ENCODE measurements around the gene ATP8B4. TPM values are rescaled to one million over a fixed set of nuclear protein-coding genes. Genes with fewer than 3 reads are reported as not detected.

ATP8B4 gene
- total RNA-seq, 1 donor from 2014 or later, result 2.5 TPM

- H3K27ac ChIP-seq (replicated peaks), result no peak overlapping the region
- intact Hi-C loops (cut with micrococcal nuclease), result no loop called here
- DNase-seq, result no peak
- H3K4me3 ChIP-seq, result no peak overlapping the region
- H3K4me1 ChIP-seq, result no peaks in the 10 kb centered on the region
- peaks cover 33% of the 10 kb centered on the region for H3K9me3 ChIP-seq (replicated peaks)
- no peaks in the 10 kb centered on the region for H3K36me3 ChIP-seq
- no peak for TF ChIP-seq CTCF (IDR thresholded peaks at IDR 0.05; ENCODE audit: borderline replicate concordance)
- H3K27me3 ChIP-seq (ENCODE audit: low read depth), result no peaks in the 10 kb centered on the region
Measured at GRCh38 chr15:49844390-49844789, 274.6 kb downstream of the ATP8B4 start.

- Histone ChIP-seq H3K27ac (replicated peaks) (no peak overlapping the region), H3K36me3 (no peaks in the 10 kb centered on the region), H3K4me3 (no peak overlapping the region), H3K27me3 (ENCODE audit: low read depth) (no peaks in the 10 kb centered on the region), H3K4me1 (no peaks in the 10 kb centered on the region), H3K9me3 (replicated peaks) (peaks cover 40% of the 10 kb centered on the region)
- no peak for TF ChIP-seq CTCF (IDR thresholded peaks at IDR 0.05; ENCODE audit: borderline replicate concordance)
- intact Hi-C loops (cut with micrococcal nuclease), result no loop called here
- DNase-seq, result no peak
Measured at GRCh38 chr15:49843725-49844124, 275.3 kb downstream of the ATP8B4 start.

GRCh38 chr15:49842031-49842730 lies 276.9 kb downstream of the ATP8B4 start:
- Histone ChIP-seq H3K27ac (replicated peaks) (no peak overlapping the region), H3K9me3 (replicated peaks) (peaks cover 50% of the 10 kb centered on the region), H3K4me1 (no peaks in the 10 kb centered on the region), H3K4me3 (no peak overlapping the region), H3K27me3 (ENCODE audit: low read depth) (no peaks in the 10 kb centered on the region), H3K36me3 (no peaks in the 10 kb centered on the region)
- TF ChIP-seq CTCF (IDR thresholded peaks at IDR 0.05; ENCODE audit: borderline replicate concordance), result no peak
- DNase-seq, result no peak
- intact Hi-C loops (cut with micrococcal nuclease), result no loop called here

GRCh38 chr15:49832511-49832910 lies 286.5 kb downstream of the ATP8B4 start:
- Histone ChIP-seq H3K27ac (replicated peaks) (no peak overlapping the region), H3K4me1 (no peaks in the 10 kb centered on the region), H3K9me3 (replicated peaks) (peaks cover 14% of the 10 kb centered on the region), H3K27me3 (ENCODE audit: low read depth) (no peaks in the 10 kb centered on the region), H3K36me3 (no peaks in the 10 kb centered on the region), H3K4me3 (no peak overlapping the region)
- peak; percentile 36 for TF ChIP-seq CTCF (IDR thresholded peaks at IDR 0.05; ENCODE audit: borderline replicate concordance)
- no peak for DNase-seq
- intact Hi-C loops (cut with micrococcal nuclease), result no loop called here

GRCh38 chr15:49831206-49831965 lies 287.6 kb downstream of the ATP8B4 start:
- Histone ChIP-seq H3K27ac (replicated peaks) (peak overlapping the region; percentile 27), H3K4me1 (no peaks in the 10 kb centered on the region), H3K9me3 (replicated peaks) (peaks cover 13% of the 10 kb centered on the region), H3K27me3 (ENCODE audit: low read depth) (no peaks in the 10 kb centered on the region), H3K4me3 (no peak overlapping the region), H3K36me3 (no peaks in the 10 kb centered on the region)
- intact Hi-C loops (cut with micrococcal nuclease), result no loop called here
- no peak for TF ChIP-seq CTCF (IDR thresholded peaks at IDR 0.05; ENCODE audit: borderline replicate concordance)
- peak; percentile 53 for DNase-seq

Data from left ventricle myocardium inferior (tissue), 1 donor.